Esophagus squamous epithelium (tissue), 4 donors: Measurements from ENCODE around the gene CSPG5.

Experiments
- CTCF ChIP-seq, 6 experiments: fragments of 450-650 bp in 4 of 6; fragments of 200-600 bp in 2 of 6; sonication (generic) in 2 of 6; IDR thresholded peaks; one replicate each; pipeline ENCODE4 v1.5.1; 2016 to 2019; ENCODE audit warnings: antibody characterized with exemption in 6 of 6, mild to moderate bottlenecking in 4 of 6, moderate library complexity in 4 of 6
- POLR2A ChIP-seq, 4 donors: fragments of 450-650 bp; IDR thresholded peaks; one replicate each; pipeline ENCODE4 v1.6.1; 2017; ENCODE audit warnings: antibody characterized with exemption in 4 of 4, mild to moderate bottlenecking in 4 of 4, moderate library complexity in 3 of 4

DNA sequence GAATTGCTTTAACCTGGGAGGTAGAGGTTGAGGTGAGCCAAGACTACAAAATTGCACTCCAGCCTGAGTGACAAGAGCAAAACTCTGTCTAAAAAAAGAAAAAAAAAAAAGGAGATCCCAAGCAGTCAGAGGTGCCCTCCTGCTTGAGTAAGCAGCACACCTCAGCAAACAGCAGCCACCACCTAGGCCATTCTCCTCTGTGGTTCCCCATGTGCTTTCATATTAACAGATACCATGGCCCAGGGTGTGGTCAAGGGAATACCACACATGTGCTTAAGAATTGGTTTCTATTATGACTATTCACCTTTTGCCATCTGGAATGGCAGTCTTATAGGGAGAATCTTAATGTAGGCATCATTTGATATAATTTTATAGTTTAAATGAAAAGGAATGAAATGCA lies 24.7 kb upstream of the CSPG5 start:
- TF ChIP-seq CTCF (IDR thresholded peaks at IDR 0.05), result no peak
- no peak for TF ChIP-seq POLR2A (IDR thresholded peaks at IDR 0.05)
